ENCODE measurements around the gene CLECL1.

Gene CLECL1

DNA sequence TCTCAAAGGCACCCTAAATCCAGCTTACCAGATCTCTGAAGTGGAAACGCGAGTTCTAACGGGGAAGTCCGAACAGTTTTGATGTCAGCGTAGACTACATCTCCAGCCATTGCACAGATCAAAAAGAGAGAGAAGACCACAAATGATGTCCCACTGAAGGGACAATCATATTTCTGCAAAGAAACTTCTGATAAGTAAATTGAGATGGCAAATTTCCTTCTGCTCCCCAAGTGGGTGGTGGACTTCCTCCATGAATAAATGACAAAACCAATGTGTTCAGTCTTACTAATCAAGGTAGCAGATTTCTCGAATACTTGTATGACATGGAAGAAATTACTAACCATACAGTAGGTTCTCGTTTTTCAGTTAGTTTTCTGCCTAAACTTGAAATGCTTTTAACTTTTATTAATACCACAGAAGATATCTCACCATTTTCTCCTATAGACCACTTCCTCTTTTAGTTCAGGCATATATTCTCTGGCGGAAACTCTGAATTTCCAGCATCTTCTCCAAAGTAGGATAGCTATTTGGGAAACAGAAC, at the start of gene CLECL1:
Gene CLECL1, minus strand, starts transcription at position 177 of the 541 bp plus-strand sequence.
- ChIA-PET CTCF (interaction anchor here (1.9 to 2.2 kb wide), 3 partner anchors 10 to 18 kb away, joined by 7 to 13 read pairs (median 7); no protein-coding TSS in a partner anchor), POLR2A (no interaction called here)
- DNase-seq (ENCODE audit: extremely low spot score): peak; percentile 47
- TF ChIP-seq, protein P1, sequence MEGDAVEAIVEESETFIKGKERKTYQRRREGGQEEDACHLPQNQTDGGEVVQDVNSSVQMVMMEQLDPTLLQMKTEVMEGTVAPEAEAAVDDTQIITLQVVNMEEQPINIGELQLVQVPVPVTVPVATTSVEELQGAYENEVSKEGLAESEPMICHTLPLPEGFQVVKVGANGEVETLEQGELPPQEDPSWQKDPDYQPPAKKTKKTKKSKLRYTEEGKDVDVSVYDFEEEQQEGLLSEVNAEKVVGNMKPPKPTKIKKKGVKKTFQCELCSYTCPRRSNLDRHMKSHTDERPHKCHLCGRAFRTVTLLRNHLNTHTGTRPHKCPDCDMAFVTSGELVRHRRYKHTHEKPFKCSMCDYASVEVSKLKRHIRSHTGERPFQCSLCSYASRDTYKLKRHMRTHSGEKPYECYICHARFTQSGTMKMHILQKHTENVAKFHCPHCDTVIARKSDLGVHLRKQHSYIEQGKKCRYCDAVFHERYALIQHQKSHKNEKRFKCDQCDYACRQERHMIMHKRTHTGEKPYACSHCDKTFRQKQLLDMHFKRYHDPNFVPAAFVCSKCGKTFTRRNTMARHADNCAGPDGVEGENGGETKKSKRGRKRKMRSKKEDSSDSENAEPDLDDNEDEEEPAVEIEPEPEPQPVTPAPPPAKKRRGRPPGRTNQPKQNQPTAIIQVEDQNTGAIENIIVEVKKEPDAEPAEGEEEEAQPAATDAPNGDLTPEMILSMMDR (IDR thresholded peaks at IDR 0.05; ENCODE audit: control extremely low read depth, extremely low read depth, low read depth, missing control alignments): no peak

- ChIA-PET CTCF (interaction anchor here (1.0 to 2.4 kb wide), 6 partner anchors 14 to 38 kb away, joined by 3 to 9 read pairs (median 4); no protein-coding TSS in a partner anchor), POLR2A (no interaction called here)
- DNase-seq (ENCODE audit: extremely low spot score): no peak
- TF ChIP-seq, protein P1 (IDR thresholded peaks at IDR 0.05; ENCODE audit: control extremely low read depth, extremely low read depth, low read depth, missing control alignments): no peak
Observed at GRCh38 chr12:9781360-9781759, 48.5 kb upstream of the CLECL1 start.

- POLR2A ChIA-PET: no interaction called here
Observed at GRCh38 chr12:9779209-9779608, 46.3 kb upstream of the CLECL1 start.

DNA sequence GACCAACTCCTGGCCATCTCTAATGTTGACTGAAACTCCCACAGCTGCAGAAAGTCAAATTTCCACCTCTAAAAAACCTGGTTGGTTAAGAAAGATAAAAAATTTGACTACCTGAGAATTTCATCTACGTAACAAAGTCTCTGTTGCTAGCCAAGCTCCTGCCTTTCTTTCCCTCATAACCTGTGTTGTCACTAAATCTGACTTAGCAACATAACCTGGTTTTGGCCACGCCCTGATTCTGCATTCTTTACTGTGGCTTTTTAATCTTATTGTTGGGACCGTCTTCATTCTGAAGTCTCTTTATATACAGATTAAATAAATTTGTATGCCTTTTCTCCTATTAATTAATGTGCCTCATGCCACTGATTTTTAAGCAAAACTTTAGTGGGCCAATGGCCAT, 43.9 kb upstream of the CLECL1 start:
- ChIA-PET POLR2A (interaction anchor here (0.6 kb wide), 1 partner anchor 34 kb away, joined by 3 read pairs; no protein-coding TSS in a partner anchor), CTCF (interaction anchor here (1.5 kb wide), 1 partner anchor 29 kb away, joined by 5 read pairs; no protein-coding TSS in a partner anchor)
- TF ChIP-seq, protein P1 (IDR thresholded peaks at IDR 0.05; ENCODE audit: control extremely low read depth, extremely low read depth, low read depth, missing control alignments): no peak
- DNase-seq (ENCODE audit: extremely low spot score): no peak

More at GRCh38 chr12:9779209-9779608, 46.3 kb upstream of the CLECL1 start:
- DNase-seq (ENCODE audit: extremely low spot score): no peak
- CTCF ChIA-PET: interaction anchor here (0.9 to 1.4 kb wide), 2 partner anchors 13 to 19 kb away, joined by 3 to 5 read pairs; no protein-coding TSS in a partner anchor
- TF ChIP-seq, protein P1 (IDR thresholded peaks at IDR 0.05; ENCODE audit: control extremely low read depth, extremely low read depth, low read depth, missing control alignments): no peak

DNA sequence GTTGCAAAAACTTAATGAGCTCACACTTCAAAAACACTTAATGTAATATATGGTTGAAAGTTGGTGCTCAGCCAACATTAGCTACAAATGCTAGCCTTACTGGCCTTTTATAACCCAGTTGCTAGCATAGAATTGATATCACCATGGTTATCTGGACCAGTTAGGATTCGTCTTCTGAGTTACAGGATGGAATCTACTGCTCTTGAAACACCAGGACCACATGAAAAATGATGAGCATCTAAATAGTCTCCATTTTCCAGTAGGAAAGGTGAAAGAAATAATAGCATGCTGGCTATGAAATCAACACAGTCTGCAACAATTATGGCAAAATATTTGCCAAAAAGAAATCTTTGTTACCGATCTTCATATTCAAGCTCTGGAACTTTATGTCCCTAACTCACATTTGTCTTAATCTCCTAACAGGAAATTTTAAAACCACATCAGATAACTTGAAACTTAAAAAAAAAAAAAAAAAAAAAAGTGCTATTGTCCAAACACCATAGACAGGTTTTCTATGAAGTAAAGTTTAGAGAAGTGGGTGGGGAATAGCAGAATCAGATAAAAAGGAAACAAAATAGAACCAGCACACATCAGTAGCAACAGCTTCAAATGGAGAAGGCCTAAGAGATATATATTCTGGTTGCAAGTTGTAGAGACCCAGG, 40.5 kb upstream of the CLECL1 start:
- POLR2A ChIA-PET: no interaction called here
- TF ChIP-seq, protein P1 (IDR thresholded peaks at IDR 0.05; ENCODE audit: control extremely low read depth, extremely low read depth, low read depth, missing control alignments): no peak
- CTCF ChIA-PET: interaction anchor here (0.8 to 2.0 kb wide), 4 partner anchors 11 to 22 kb away, joined by 3 to 6 read pairs (median 4); no protein-coding TSS in a partner anchor
- no peak for DNase-seq (ENCODE audit: extremely low spot score)

GRCh38 chr12:9763025-9763424, 30.1 kb upstream of the CLECL1 start:
- ChIA-PET CTCF (interaction anchor here (1.1 to 4.1 kb wide), 5 partner anchors 9 to 51 kb away, joined by 3 to 77 read pairs (median 21); no protein-coding TSS in a partner anchor), POLR2A (no interaction called here)
- no peak for DNase-seq (ENCODE audit: extremely low spot score)
- TF ChIP-seq, protein P1 (IDR thresholded peaks at IDR 0.05; ENCODE audit: control extremely low read depth, extremely low read depth, low read depth, missing control alignments): no peak

All from GM10248 (cell line).